A204.1 (cell line): ENCODE results near the gene REPIN1.
A peak's percentile ranks its signal among the peaks of the same experiment; 100 is the strongest.

ENCODE experiments used
- FAIRE-seq: peaks from 2 replicates; lab custom pipeline; 2012; peaks lifted over from hg19 to GRCh38; lab: Jason Lieb, UNC

Gene REPIN1

DNA sequence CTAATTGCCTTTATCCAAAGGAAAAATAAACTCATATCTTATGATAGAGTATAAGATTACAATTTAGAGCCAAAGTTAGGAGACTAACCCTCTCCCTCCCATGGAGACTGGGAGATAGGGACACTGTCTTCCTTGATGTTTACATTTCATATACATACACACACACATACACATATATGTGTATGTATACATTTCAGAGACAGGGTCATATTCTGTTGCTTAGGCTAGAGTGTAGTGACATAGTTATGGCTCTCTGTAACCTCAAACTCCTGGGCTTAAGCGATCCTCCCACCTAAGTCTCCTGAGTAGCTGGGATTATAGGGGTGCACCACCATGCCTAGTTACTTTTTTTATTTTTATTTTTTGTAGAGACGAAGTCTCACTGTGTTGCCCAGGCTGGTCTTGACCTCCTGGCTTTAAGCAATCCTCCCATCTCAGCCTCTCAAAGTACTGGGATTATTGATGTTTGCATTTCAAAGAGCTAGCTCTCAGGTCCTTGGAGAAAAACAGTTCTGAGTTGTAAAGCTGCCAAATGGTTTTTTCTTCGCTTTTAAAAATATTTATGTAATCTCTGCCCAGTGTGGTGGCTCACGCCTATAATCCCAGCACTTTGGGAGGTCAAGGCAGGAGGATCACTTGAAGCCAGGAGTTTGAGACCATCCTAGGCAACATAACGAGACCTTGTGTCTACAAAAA is 8.1 kb upstream of the REPIN1 start:
- FAIRE-seq, result no peak

DNA sequence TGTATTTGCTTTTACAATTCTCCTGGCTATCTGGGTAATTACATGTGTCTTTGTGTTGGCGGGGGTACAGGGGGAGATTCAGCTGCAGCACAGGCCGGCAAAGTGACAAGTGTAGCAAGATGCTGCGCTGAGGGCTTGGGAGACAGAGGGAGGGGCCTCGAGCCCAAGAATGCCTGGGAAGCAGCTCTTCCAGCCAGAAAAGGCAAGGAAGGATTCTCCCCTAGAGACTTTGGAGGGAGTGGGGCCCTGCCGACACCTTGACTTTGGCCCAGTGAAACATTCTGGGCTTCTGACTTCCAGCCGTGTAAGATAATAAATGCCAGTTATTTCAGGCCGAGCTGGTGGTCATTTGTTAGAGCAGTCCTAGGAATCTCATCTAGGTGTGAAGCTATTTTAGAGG is 7.2 kb upstream of the REPIN1 start:
- no peak for FAIRE-seq

DNA sequence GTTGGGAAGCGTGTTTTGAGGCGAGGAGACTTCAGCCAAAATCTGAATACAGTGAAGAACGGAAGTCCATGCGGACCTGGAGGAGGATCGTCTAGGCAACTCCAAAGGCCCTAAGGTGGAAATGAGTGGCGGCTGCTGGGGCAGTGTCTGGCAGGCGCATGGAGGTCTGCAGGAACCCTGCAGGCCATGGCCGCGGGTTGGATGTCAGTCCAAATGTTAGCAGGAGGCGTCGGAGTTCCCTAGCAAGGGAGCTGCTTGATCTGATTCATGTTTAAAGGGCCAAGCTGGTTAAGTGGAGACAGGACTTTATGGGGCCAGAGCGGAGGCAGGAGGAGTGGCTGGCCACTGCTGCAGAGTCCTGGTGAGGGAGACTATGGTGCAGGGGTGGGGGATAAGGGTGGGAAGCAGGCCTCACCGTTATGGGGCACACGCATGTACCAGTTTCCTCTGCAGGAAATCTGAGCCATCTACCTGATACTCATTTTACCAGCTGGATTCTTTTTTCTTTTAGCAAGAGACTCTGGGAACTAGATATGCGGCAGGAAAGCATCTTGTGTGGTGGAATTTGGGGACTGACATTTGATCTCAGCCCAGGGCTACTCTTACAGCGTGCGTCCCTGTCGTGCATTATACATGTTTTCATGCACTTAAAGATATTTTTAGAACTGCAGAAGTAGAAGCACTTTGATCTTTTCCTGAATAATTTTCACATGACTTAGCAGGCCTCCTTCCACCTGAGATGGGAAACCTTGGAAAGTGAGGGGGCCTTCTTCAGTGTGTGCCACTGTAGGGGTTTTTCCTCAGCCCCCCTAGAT is 6.6 kb upstream of the REPIN1 start:
- no peak for FAIRE-seq

DNA sequence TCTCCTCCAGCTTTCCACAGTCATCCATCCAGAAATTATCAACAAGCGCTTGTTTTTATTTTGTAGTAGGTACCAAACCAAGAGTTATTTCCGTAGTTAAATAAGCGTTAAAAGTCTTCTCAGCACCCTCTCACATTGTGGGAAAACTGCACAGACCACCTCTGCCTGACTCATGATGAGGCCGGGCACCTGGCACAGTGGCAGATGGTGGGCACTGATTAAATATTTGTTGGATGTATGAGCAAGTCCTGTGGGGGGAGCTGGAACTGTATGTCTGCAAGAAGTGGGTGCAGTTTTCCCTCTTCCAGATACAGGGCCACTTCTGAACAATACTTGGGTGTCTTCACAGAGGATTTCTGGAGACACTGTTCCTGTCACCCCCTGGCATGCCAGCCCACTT is 5.3 kb upstream of the REPIN1 start:
- FAIRE-seq, result no peak

DNA sequence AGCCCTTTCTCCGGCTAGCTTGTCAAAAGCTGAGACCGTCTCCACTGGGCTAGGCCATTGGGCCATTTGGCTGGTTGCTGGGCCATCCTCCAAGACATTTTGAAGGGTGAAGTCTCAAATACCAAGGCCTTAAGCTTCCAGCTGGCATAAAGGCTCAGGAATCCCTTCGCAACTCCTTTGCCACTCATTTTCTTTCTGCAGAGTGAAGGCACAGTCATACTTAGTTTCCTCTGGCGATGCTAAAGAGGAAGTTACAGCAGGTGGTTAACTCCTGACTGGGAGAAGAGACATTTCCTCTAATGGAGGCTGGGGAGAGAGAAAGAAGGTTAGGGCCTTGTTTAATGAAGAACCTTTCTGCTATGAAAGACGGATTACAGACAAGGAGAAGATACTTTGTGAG is 4.8 kb upstream of the REPIN1 start:
- no peak for FAIRE-seq

DNA sequence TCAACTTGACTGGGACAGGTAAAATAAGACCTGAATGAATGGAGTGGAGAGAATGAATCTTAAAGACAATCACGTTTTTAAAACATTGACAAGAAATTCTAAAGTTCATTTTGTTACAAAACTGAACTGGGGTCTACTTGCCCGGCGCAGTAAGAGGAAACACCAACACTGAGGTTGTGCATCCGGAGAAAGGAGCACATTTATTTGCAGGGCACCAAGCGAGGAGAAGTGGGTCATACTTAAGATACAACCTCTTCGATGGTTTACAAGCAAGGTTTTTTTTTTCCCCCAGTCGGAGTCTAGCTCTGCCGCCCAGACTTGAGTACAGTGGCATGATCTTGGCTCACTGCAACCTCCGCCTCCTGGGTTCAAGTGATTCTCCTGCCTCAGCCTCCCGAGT is 3.4 kb upstream of the REPIN1 start:
- no peak for FAIRE-seq

DNA sequence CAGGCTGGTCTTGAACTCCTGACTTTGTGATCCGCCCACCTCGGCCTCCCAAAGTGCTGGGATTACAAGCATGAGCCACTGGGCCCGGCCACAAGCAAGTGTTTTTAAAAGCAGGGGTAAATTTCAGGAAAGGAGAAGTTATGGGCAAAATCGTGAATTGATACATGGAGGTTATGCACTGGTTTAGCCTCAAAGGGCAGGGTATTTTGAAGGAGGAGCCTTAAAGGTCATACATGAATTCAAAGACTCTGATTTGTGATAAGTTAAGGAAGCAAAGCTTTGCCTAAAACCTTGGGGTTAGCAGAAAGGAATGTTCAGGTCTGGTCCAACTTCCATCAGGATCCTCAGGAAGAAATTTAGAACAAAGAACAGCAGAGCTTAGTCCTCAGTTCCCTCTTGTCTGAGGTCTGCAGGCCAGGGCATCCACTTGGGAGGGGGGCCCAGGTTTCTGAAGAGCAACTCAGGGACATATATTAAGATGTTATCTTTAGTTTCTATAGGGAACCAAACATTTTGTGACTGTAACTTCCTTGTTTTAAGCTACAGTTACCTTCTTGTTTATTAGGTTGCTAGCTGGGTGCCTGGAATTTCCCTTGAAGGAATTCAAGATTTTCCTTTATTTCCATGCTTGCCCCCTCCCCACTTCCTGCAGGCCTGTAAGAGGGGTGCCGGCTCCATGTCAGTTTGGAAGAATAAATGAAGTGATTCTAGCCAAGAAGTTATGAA is 2.8 kb upstream of the REPIN1 start:
- FAIRE-seq, result peak; percentile 9

DNA sequence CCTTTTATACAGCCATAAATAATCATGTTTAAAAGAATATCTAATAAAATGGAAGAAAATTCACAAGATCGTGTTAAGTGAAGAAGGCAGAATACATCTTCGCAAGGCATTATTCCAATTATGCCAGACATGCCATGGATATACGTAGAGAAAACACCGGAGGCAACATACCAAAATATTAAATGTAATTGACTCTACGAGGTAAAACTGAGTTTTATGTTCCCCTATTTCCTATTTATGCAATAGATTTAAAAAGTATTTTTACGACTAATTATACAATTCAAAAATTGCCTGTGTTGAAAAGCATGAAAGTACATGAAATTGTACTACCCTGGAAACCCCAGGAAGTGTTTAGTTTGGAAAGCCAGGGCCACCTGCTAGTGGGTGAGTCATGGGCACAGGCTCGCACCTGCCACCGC is 936 bp upstream of the REPIN1 start:
- peak; percentile 96 for FAIRE-seq

DNA sequence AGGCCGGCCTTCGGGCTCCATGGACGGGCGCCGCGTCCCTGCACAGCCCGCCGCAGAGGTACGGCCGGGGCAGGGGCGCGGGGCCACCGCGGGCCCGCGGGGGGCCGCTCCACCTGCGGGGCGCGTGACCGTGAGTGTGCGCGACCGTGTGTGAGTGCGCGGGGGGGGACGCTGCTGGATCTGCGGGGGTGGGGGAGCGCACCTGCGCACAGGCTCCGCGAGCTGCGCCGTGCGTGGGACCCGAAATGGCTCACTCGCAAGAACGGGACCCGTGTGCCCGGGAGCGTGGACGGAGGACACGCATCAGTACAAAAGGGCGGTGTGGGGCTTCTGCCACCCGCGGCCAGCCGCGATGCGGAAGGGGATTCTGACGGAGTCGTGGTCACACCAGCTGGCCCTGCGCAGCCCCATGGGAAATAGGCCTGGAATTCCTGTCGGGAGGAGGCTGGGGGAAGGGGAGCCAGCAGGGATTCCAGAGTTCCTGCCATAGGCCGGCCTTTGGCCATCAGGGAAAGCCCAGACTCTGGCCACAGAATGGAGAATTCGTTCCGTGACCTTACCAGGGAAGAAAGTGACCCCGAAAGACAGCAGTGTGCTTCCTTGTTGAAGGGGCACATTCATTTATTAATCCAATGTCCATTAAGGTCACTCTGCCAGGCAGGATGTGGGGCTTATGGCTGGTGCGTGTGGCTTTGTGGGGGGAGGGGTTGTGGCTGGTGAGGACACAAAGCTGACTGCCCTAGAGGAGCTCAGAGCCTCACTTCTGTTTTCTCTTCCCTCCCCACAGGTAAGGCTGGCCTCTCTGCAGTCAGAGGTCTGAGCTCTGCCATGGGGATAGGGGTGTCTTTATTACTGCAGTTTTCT is 494 bp downstream of the REPIN1 start:
- no peak for FAIRE-seq

DNA sequence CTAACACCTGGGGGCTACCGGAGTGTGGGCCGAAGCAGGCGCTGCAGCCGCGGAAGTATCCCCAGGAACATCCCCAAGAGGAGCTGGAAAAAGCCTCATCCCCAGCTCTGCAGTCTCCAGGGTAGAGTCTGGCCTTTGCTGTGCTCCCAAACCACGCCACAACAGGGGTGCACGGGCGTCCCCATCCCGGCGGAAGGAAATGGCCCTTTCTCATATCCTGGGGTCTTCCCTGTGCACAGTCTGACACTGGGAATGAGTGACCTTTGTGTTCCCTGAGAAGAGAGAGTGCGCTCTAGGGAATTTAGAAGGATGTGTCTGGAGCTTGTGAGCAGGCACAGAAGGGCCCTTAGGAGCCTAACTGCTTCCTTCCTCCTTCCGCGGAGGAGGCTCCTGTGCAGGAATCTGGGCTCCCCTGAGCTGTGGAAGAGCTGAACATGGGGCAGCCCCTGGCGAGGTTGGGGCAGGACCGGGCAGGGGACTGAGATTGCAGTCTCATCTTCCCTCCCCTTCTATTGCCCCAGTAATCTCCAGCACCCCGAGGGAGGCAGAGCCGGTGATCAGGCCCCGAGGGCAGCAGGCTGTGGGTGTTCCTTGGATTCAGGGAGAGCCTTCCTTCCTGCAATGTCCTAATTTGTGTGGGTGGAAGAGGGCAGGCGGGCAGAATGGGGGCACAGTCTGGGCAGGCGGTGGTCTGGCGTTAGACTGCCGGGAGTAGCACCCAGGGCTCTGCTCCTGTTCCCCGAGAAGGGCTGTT is 1.3 kb downstream of the REPIN1 start:
- no peak for FAIRE-seq

DNA sequence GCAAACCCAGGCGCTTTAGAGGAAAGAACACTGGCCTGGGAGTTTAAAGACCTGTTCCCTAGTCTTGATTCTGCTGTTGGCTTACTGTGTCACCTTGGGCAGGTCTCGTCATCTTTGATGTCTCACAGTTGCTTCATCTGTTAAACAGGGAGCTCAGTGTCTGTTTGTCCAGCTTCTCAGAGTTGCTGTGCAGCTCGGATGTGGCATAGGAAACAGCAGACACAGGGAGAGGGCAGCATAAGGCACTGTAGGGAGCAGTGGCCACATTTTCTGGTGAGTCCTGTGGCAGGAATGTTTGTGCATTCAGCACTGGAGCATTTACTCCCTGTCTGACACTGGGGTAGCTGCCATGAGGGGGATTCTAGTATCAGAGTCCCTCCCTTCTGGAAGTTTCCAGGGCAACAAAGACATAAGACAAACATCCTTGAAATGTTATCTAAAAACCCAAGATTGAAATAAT is 2.0 kb downstream of the REPIN1 start:
- no peak for FAIRE-seq

DNA sequence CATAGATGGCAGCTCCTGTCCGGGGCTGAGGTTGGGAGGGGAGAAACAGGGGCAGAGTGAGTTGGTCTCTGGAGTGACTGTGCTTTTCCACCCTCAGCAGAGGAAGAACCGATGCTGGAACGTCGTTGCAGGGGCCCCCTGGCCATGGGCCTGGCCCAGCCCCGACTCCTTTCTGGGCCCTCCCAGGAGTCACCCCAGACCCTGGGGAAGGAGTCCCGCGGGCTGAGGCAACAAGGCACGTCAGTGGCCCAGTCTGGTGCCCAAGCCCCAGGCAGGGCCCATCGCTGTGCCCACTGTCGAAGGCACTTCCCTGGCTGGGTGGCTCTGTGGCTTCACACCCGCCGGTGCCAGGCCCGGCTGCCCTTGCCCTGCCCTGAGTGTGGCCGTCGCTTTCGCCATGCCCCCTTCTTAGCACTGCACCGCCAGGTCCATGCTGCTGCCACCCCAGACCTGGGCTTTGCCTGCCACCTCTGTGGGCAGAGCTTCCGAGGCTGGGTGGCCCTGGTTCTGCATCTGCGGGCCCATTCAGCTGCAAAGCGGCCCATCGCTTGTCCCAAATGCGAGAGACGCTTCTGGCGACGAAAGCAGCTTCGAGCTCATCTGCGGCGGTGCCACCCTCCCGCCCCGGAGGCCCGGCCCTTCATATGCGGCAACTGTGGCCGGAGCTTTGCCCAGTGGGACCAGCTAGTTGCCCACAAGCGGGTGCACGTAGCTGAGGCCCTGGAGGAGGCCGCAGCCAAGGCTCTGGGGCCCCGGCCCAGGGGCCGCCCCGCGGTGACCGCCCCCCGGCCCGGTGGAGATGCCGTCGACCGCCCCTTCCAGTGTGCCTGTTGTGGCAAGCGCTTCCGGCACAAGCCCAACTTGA is 2.7 kb downstream of the REPIN1 start:
- FAIRE-seq, result no peak

DNA sequence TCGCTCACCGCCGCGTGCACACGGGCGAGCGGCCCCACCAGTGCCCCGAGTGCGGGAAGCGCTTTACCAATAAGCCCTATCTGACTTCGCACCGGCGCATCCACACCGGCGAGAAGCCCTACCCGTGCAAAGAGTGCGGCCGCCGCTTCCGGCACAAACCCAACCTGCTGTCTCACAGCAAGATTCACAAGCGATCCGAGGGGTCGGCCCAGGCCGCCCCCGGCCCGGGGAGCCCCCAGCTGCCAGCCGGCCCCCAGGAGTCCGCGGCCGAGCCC is 3.3 kb downstream of the REPIN1 start:
- FAIRE-seq, result no peak

DNA sequence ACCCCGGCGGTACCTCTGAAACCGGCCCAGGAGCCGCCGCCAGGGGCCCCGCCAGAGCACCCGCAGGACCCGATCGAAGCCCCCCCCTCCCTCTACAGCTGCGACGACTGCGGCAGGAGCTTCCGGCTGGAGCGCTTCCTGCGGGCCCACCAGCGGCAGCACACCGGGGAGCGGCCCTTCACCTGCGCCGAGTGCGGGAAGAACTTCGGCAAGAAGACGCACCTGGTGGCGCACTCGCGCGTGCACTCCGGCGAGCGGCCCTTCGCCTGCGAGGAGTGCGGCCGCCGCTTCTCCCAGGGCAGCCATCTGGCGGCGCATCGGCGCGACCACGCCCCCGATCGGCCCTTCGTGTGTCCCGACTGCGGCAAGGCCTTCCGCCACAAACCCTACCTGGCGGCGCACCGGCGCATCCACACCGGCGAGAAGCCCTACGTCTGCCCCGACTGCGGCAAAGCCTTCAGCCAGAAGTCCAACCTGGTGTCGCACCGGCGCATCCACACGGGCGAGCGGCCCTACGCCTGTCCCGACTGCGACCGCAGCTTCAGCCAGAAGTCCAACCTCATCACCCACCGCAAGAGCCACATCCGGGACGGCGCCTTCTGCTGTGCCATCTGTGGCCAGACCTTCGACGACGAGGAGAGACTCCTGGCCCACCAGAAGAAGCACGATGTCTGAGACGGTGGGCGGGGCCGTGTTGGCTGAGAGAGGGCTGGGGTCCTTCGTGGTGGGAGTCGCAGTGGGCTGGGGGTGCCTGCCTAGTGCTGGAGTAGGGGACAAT is 3.8 kb downstream of the REPIN1 start:
- FAIRE-seq, result no peak

DNA sequence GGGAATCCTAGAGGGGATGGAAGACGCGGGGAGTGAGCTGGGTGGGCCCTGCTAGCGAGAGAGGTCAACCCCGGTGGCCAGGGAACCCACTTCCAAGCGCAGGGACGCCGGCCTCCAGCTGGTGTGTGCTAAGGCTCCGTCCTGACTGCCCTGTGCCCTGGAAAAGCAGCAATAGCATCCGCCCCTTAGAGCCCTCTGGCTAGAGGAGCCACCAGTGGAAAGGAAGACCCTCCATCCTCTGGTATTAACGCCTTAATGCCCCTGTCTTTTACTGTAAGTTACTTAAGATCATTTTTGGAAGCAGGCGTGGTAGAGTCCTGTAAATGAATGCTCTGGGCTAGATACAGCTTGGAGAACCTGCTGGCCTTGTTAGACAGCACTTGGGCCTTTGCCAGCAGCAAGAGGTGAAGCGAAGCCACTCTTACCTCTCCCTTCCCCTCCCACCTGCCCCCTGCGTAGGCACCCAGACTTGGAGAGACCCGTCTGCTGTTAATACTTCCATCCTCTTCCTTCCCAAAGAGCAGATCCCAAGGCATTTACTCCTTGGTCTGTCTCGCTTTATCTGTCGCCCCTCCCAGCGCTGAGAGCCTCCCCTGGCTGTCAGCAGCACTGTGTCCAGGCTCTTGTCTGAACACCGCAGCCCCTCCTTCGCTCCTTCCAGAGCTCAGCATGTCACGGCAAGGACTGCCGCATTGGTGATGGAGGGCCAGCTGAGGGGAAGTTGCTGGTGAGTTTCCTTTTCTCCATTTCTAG is 4.6 kb downstream of the REPIN1 start:
- no peak for FAIRE-seq

DNA sequence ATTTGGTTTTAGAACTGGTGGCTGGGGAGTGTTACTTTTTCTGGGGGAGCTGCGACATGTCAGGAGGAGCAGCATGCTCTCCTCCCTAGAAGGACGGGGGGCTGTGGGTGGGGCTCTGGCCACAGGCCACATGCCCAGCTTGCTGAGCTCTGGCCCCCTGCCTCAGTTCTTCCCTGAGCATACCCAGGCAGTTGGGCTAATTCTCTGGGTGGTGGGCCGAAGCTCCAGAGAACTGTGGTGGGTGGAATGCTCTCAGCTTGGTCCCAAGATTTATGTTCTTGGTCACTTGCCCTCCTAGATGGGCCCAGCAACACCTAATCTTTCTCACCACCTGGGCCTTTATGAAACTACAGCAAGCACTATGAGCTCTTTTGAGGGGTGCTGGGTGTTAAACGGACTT is 5.4 kb downstream of the REPIN1 start:
- no peak for FAIRE-seq

DNA sequence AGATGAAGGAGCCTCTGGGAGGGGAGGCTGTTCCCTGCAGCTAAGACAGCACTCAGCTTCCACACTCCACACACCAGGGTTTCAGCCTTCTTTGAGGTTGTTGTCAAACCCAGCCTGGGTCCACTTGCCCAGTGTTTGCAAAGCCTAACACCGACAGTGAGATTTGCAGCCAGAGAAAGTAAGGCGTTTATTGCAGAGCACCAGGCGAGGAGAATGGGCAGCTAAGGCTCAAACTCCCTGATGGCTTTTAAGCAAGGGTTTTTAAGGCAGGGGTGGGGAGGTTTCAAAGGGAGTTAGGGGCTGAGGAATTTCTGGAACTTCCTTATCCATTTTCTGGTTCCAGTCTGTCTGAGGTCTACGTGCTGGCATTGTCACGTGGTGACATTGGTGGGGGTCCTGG is 5.8 kb downstream of the REPIN1 start:
- no peak for FAIRE-seq

DNA sequence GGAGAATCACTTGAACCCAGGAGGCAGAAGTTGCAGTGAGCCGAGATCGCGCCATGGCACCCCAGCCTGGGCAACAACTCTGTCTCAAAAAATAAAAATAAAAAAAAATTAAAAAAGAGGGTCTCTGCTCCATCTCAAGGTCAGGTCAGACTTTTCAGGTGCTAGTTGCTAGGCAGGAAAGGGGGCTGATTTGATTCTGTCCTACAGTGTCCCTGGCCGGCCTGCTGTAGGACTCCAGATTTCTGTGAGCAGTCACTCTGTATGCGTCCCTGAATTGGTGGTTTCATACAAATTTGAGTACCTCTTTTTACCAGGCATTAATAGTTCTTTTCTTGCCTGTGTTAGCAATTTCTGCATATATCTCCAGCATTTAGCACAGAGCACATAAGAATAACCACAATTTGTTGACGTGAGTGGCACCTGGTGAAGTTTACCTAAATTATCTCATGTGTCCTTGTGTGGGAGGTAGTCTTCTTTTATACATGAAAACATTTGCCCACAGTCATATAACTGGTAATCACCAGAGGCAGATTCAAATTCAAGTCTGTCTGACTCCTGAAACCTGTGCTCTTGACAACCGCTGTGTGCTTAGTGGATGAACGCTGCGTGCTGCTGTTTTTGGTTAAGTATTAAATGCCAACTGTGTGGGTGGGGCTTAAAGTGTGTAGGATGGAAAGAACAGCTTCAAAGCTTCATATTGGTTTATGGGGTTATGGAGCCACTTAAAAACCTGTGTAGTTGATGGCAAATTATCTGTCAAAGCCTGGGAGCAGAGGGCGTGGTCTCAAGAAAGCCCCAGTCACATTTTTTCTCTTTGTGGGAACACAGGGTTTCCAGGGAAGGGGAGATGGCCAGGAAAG is 7.3 kb downstream of the REPIN1 start:
- FAIRE-seq, result no peak
